ENCODE data around the gene EPHB2.

Gene EPHB2

DNA sequence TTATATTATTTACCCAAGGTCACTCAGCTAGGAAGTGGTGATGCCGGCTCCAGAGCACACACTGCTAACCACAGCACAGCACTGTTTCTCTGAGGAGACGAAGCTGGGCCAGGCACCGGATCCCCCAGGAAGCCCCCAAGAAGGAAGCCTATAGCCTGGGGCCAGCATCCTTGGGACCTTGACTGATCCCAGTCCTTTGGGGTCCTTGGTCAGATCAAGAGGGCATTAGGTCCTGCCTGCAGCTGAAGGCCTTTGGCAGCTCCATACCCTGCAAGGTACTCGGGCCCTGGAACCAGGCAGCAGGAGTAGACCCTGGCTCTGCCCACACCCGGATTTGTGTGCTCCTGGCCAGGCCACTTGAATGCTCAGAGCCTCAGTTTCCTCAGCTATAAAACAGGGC lies 134.0 kb downstream of the EPHB2 start:
- Mint-ChIP-seq H3K27ac (no peak overlapping the region), H3K9me3 (no peaks in the 10 kb centered on the region), H3K27me3 (peaks cover 48 to 52% of the 10 kb centered on the region in 2 donors), H3K36me3 (no peaks in the 10 kb centered on the region), H3K4me3 (no peak overlapping the region), H3K4me1 (peaks cover 5 to 7% of the 10 kb centered on the region in 2 donors)
- DNase-seq (no peak), ATAC-seq (replicated peaks) (no peak)

GRCh38 chr1:22845398-22845935 lies 134.8 kb downstream of the EPHB2 start:
- ATAC-seq (replicated peaks) (no peak), DNase-seq (no peak)
- H3K27ac Mint-ChIP-seq, result no peak overlapping the region
- no peaks in the 10 kb centered on the region for H3K36me3 Mint-ChIP-seq
- no peaks in the 10 kb centered on the region for H3K9me3 Mint-ChIP-seq
- H3K27me3 Mint-ChIP-seq, result peaks cover 48 to 58% of the 10 kb centered on the region in 2 donors
- H3K4me1 Mint-ChIP-seq, result peaks cover 5 to 7% of the 10 kb centered on the region in 2 donors
- H3K4me3 Mint-ChIP-seq, result no peak overlapping the region

DNA sequence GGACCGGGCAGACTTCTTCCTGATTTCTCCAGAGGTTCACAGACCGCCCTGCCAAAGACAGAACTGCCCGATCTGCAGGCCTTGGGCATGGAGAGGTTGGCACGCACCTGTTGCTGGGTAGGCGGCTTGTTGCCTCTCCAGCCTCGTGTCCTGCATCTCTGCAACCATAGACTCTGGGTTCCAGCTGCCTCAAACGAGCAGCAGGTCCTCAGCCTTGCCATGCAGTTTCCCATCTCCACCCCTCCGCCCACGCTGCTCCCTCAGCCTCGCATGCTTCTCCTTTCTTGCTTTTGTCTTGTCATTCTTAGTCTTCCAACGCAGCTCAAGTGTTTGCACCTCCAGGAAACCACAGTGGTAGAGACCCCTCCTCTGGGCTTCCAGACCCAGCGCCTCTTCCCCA lies 135.8 kb downstream of the EPHB2 start:
- no peaks in the 10 kb centered on the region for H3K36me3 Mint-ChIP-seq
- peaks cover 45 to 62% of the 10 kb centered on the region in 2 donors for H3K27me3 Mint-ChIP-seq
- H3K9me3 Mint-ChIP-seq, result no peaks in the 10 kb centered on the region
- no peak overlapping the region for H3K27ac Mint-ChIP-seq
- DNase-seq (no peak), ATAC-seq (replicated peaks) (peak; percentile 48 to 74)
- no peak overlapping the region for H3K4me3 Mint-ChIP-seq
- peaks cover 5 to 7% of the 10 kb centered on the region in 2 donors for H3K4me1 Mint-ChIP-seq

- Mint-ChIP-seq H3K27me3 (peaks cover 45 to 62% of the 10 kb centered on the region in 2 donors), H3K4me1 (peaks cover 5 to 7% of the 10 kb centered on the region in 2 donors), H3K27ac (no peak overlapping the region), H3K9me3 (no peaks in the 10 kb centered on the region), H3K36me3 (no peaks in the 10 kb centered on the region), H3K4me3 (no peak overlapping the region)
- DNase-seq (no peak), ATAC-seq (replicated peaks) (no peak)
Measured at GRCh38 chr1:22847249-22847648, 136.6 kb downstream of the EPHB2 start.

GRCh38 chr1:22847709-22848108 lies 137.1 kb downstream of the EPHB2 start:
- H3K27me3 Mint-ChIP-seq, result peaks cover 45 to 59% of the 10 kb centered on the region in 2 donors

GRCh38 chr1:22848405-22848804 lies 137.8 kb downstream of the EPHB2 start:
- Mint-ChIP-seq H3K27ac (no peak overlapping the region), H3K9me3 (no peaks in the 10 kb centered on the region), H3K4me3 (no peak overlapping the region), H3K27me3 (peaks cover 44 to 56% of the 10 kb centered on the region in 2 donors), H3K36me3 (no peaks in the 10 kb centered on the region), H3K4me1 (peaks cover 5 to 9% of the 10 kb centered on the region in 2 donors)
- DNase-seq (no peak), ATAC-seq (replicated peaks) (no peak)

More at GRCh38 chr1:22847709-22848108, 137.1 kb downstream of the EPHB2 start:
- ATAC-seq (replicated peaks) (no peak), DNase-seq (no peak)
- H3K4me3 Mint-ChIP-seq, result no peak overlapping the region
- H3K27ac Mint-ChIP-seq, result no peak overlapping the region
- H3K9me3 Mint-ChIP-seq, result no peaks in the 10 kb centered on the region
- peaks cover 5 to 7% of the 10 kb centered on the region in 2 donors for H3K4me1 Mint-ChIP-seq
- no peaks in the 10 kb centered on the region for H3K36me3 Mint-ChIP-seq

GRCh38 chr1:22849770-22850169 lies 139.1 kb downstream of the EPHB2 start:
- Mint-ChIP-seq H3K27me3 (peaks cover 39 to 46% of the 10 kb centered on the region in 2 donors), H3K36me3 (no peaks in the 10 kb centered on the region), H3K4me1 (peaks cover 13 to 22% of the 10 kb centered on the region in 2 donors), H3K27ac (peak overlapping the region; percentile 47), H3K4me3 (no peak overlapping the region), H3K9me3 (no peaks in the 10 kb centered on the region)
- DNase-seq (no peak), ATAC-seq (replicated peaks) (no peak)

GRCh38 chr1:22850281-22850680 lies 139.6 kb downstream of the EPHB2 start:
- H3K27ac Mint-ChIP-seq, result no peak overlapping the region

DNA sequence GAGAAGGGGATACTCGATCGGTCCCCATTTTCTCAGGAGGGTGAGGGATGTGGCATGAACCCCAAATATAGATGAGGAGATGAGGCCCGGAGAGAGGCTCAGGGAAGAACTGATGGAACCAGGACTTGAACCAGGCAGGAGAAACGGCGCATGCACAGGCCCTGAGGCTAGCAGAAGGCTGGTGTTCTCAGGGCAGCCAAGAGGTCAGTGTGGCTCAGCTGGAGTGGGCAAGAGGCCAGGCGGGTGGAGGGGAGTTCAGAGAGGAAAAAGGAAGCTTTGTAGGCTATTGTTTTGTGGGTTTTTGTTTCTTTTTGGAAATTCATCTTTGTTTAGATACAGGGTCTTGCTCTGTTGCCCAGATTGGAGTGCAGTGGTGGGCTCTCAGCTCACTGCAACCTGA lies 140.0 kb downstream of the EPHB2 start:
- no peak for ATAC-seq (replicated peaks)
- peaks cover 35 to 41% of the 10 kb centered on the region in 2 donors for H3K27me3 Mint-ChIP-seq

More at GRCh38 chr1:22850281-22850680, 139.6 kb downstream of the EPHB2 start:
- ATAC-seq (replicated peaks), result no peak
- Mint-ChIP-seq H3K36me3 (no peaks in the 10 kb centered on the region), H3K9me3 (no peaks in the 10 kb centered on the region), H3K4me3 (no peak overlapping the region), H3K4me1 (peaks cover 16 to 27% of the 10 kb centered on the region in 2 donors), H3K27me3 (peaks cover 39 to 45% of the 10 kb centered on the region in 2 donors)
- no peak for DNase-seq

DNA sequence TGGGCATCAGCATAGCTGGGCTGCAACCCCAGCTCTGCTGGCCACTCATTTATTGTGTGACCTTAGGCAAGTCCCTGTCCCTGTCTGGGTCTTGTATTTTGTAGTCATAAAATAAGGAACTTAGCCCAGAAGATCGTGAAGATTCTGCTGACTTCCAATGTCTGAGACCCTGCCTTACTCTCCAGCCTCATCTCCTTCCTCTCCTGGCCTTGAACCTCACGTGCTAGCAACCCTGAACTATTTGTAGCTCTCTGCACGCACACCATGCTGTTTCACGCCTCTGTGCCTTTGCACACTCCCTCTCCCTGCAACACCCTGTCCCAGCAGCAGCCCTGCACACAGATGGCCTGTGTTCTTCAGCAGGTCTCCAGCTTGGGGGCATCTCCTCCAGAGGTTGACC lies 140.9 kb downstream of the EPHB2 start:
- Mint-ChIP-seq H3K4me1 (peaks cover 14 to 26% of the 10 kb centered on the region in 2 donors), H3K36me3 (no peaks in the 10 kb centered on the region), H3K27me3 (peaks cover 30 to 37% of the 10 kb centered on the region in 2 donors), H3K27ac (no peak overlapping the region), H3K4me3 (no peak overlapping the region), H3K9me3 (no peaks in the 10 kb centered on the region)
- ATAC-seq (replicated peaks) (no peak), DNase-seq (no peak)

More for the DNA sequence above, 140.0 kb downstream of the EPHB2 start:
- no peak overlapping the region for H3K27ac Mint-ChIP-seq
- H3K9me3 Mint-ChIP-seq, result no peaks in the 10 kb centered on the region
- H3K4me3 Mint-ChIP-seq, result no peak overlapping the region
- no peak for DNase-seq
- H3K4me1 Mint-ChIP-seq, result peaks cover 17 to 30% of the 10 kb centered on the region in 2 donors
- H3K36me3 Mint-ChIP-seq, result no peaks in the 10 kb centered on the region

GRCh38 chr1:22852144-22852655 lies 141.6 kb downstream of the EPHB2 start:
- Mint-ChIP-seq H3K27me3 (peaks cover 24 to 30% of the 10 kb centered on the region in 2 donors), H3K27ac (no peak overlapping the region), H3K36me3 (no peaks in the 10 kb centered on the region), H3K4me3 (no peak overlapping the region), H3K9me3 (no peaks in the 10 kb centered on the region), H3K4me1 (peaks cover 12 to 23% of the 10 kb centered on the region in 2 donors)
- DNase-seq (no peak), ATAC-seq (replicated peaks) (no peak)

DNA sequence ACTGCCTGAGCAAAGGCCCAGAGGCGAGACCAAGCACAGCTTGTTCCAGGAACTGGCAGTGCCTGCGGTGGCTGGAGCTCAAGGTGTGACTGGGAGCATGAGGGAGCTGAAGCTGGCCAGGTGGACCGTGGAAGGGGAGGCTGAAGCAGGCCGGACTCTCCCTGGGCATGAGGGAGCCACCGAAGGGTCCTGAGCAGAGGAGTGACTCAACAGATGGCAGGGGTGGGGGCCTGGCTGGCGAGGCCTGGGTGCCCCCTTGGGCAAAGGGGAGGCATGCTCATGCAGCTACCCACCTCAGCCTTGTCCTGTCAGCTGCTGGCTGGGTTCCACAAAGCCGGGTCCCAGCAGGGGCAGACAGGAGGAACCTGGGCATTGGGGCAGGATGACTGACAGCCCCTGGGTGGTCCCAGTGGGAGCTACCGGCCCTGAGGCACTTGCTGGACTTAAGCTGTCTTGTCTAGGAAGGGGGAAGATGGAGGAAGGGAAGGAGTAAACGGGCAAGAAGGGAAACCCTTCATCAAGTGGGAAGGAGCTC lies 143.1 kb downstream of the EPHB2 start:
- peaks cover 12 to 23% of the 10 kb centered on the region in 2 donors for H3K4me1 Mint-ChIP-seq
- DNase-seq (no peak), ATAC-seq (replicated peaks) (no peak)
- H3K27ac Mint-ChIP-seq, result no peak overlapping the region
- no peaks in the 10 kb centered on the region for H3K9me3 Mint-ChIP-seq
- no peaks in the 10 kb centered on the region for H3K36me3 Mint-ChIP-seq
- H3K27me3 Mint-ChIP-seq, result peaks cover 13 to 22% of the 10 kb centered on the region in 2 donors
- H3K4me3 Mint-ChIP-seq, result no peak overlapping the region

GRCh38 chr1:22854688-22855565 lies 144.3 kb downstream of the EPHB2 start:
- H3K4me1 Mint-ChIP-seq, result peaks cover 12 to 23% of the 10 kb centered on the region in 2 donors
- peak; percentile 78 to 88 for ATAC-seq (replicated peaks)
- H3K36me3 Mint-ChIP-seq, result no peaks in the 10 kb centered on the region

More at GRCh38 chr1:22854688-22855565, 144.3 kb downstream of the EPHB2 start:
- H3K27ac Mint-ChIP-seq, result peak overlapping the region; percentile 44
- DNase-seq, result no peak
- H3K4me3 Mint-ChIP-seq, result no peak overlapping the region
- peaks cover 8 to 15% of the 10 kb centered on the region in 2 donors for H3K27me3 Mint-ChIP-seq
- no peaks in the 10 kb centered on the region for H3K9me3 Mint-ChIP-seq
